ENCODE results near the gene WFDC2.

Gene WFDC2

DNA sequence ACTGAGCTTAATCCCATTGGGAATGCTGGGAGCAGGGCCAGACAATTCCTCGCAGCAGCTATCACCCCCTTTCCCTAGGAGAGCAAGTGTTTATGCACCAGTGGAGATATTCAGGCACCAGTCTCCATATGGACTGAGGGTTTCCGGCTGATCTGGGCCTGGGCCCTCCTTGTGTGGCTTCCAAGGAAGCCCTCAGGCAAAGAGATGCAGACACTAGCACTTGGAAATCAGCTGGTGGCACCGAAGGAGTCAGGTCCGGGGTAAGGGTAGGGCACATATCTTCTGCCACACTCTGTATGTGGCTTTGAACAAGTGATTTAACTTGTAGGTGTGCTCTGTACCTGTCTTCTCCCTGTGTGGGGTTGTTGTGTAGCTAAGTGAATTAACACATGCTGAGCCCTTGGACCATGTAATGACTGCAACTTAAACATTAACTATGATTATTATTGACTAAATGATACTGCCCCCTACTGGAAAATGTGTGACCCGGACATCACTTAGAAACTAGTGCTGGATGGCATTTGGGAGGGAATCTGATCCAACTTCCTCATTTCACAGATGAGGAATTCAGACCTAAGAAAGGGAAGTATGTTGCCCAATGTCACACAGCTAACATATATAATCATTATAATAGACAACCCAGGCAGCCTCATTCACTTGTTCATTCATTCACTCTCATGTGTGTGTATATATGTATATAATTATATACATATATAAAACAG lies 19.3 kb upstream of the WFDC2 start:
- DNase-seq (ENCODE audit: low read depth) = peak; percentile 28
- TF ChIP-seq CTCF (IDR thresholded peaks at IDR 0.05; ENCODE audit: control insufficient read depth, extremely low read depth, insufficient read depth) = peak; percentile 75
- H3K4me3 ChIP-seq (ENCODE audit: low read depth, low read length) = no peak overlapping the region

DNA sequence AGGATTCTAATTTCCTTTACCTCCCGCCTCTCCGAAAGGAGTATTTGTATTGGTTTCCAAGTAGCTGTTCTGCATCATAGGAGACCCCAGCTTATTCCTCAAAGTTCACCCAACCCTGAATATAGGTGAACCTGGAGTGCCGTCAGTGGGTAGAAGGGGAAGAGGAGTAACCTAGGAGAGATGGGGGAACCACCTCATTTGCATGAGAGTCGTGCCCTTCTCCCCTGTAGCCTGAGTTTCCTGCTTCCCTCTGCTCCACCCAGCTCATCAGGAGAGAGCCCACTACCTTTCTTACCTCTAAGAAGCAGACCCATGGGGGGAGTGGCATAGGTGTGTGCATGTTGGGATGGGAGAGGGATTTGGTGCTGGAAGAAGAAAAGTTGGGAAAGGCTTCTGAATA lies 17.3 kb upstream of the WFDC2 start:
- TF ChIP-seq CTCF (IDR thresholded peaks at IDR 0.05; ENCODE audit: control insufficient read depth, extremely low read depth, insufficient read depth) = no peak
- DNase-seq (ENCODE audit: low read depth) = no peak
- H3K4me3 ChIP-seq (ENCODE audit: low read depth, low read length) = no peak overlapping the region

GRCh38 chr20:45452772-45453691 lies 16.5 kb upstream of the WFDC2 start:
- no peak overlapping the region for H3K4me3 ChIP-seq (ENCODE audit: low read depth, low read length)
- no peak for TF ChIP-seq CTCF (IDR thresholded peaks at IDR 0.05; ENCODE audit: control insufficient read depth, extremely low read depth, insufficient read depth)
- no peak for DNase-seq (ENCODE audit: low read depth)

GRCh38 chr20:45456632-45457031 lies 12.9 kb upstream of the WFDC2 start:
- no peak overlapping the region for H3K4me3 ChIP-seq (ENCODE audit: low read depth, low read length)
- TF ChIP-seq CTCF (IDR thresholded peaks at IDR 0.05; ENCODE audit: control insufficient read depth, extremely low read depth, insufficient read depth) = peak; percentile 74
- no peak for DNase-seq (ENCODE audit: low read depth)

- no peak for DNase-seq (ENCODE audit: low read depth)
- TF ChIP-seq CTCF (IDR thresholded peaks at IDR 0.05; ENCODE audit: control insufficient read depth, extremely low read depth, insufficient read depth) = no peak
- no peak overlapping the region for H3K4me3 ChIP-seq (ENCODE audit: low read depth, low read length)
These were observed 9.9 kb upstream of the WFDC2 start for GRCh38 chr20:45459606-45460005.

DNA sequence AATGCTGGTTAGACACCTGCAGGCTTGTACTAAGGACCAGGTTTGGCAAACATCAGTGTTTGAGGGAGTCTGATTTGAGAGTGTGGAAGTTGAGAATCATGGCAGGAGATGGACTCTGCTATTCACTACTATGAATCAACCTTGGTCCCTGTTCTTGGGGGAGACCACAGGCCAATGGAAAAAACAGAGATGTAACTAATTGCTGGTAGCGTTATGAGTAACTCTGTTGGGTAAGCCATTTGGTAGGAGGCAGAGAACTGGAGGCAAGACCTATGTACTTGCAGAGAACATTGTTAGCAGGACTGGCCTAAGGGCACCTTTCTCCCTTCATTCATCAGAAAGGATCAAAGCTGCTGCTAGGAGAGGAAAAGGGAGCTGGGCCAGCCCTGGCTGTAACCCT lies 8.3 kb upstream of the WFDC2 start:
- no peak for DNase-seq (ENCODE audit: low read depth)
- no peak overlapping the region for H3K4me3 ChIP-seq (ENCODE audit: low read depth, low read length)
- no peak for TF ChIP-seq CTCF (IDR thresholded peaks at IDR 0.05; ENCODE audit: control insufficient read depth, extremely low read depth, insufficient read depth)
